Measurements from ENCODE around the gene STK32C. TPM values are rescaled to one million over a fixed set of nuclear protein-coding genes. Genes with fewer than 3 reads are reported as not detected.

Gene STK32C
- total RNA-seq, 2 donors from 2014 or later: 8.4 to 9.9 TPM

DNA sequence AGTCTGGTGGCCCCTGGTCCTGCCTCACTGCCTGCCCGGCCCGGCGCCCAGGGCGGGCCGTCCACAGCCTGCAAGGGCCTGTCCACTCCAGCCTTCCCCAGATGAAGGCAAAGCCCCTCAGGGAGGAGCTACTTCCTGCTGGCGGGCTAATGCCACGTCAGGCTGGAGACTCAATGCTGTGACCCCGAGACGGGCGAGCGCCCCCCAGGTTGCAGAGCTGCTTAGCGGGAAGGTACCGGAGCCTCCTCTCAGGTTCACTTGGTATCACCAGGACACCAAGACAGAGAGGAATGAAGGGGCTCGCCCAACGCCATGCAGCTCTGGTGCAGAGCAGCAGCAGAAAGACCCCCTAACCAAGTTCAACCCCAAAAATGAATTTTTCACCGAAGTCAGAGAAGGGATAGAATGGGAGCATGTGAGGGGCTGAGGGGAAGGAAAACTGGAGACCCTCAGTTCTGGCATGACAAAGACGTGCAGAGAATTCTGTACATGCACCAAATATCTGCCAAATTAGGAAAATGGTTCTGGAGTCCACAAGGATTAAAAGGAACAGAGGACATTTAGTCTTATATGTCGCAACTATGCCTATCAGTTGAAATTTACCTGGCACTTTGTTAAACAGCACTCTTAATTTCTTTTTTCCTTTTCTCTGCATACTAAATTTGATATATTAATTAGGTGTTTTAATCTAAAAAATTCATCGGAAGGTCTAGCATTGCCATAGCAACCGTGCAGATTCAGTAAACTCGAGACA is 2.8 kb downstream of the STK32C start:
- WGBS, 2 experiments (ENCODE audit: insufficient coverage in 1 of 2, insufficient read length in 1 of 2): 90 to 93% methylated on average over 19 to 21 of the region's 21 CpGs
- peaks cover 17% of the 10 kb centered on the region for H3K9me3 Mint-ChIP-seq
- H3K4me3 Mint-ChIP-seq: no peak overlapping the region

DNA sequence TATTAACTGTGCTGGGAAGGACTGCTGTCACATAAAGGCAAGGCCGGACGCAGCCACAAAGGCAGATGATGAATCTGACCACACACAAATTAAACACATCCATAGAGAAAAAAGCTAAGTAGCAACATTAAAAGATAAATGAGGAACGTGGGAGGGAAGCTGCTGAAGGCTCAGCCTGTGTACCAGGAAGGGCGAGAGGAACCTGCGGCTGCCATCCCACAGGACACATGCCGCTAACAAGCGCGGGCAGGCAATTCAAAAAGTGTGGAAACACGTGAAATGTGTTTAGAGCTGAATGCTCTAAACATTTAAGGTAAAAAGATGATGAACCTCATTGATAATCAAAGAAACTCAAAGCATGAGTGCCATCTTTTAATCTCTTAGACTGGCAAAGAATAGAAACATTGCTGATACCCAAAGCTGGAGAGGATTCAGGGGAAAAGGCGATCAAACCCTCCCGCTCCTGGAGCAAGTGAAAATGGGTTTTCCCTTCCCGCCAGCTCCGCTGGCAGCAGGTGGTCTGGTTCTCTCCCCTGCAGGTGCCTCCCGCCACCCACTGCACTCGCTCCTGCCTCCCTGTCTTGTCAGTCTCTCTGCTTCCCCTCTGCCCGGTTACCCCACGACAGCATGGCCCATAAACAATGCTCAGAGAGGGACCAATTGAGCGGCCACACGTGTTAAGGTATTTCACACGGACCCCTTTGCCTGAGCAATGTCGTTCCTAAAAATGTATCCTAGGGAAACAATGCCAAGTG is 4.2 kb downstream of the STK32C start:
- H3K36me3 Mint-ChIP-seq (ENCODE audit: low read depth): peaks cover 8% of the 10 kb centered on the region
- no peak overlapping the region for H3K4me3 Mint-ChIP-seq
- H3K9me3 Mint-ChIP-seq: peaks cover 17% of the 10 kb centered on the region
- TF ChIP-seq, protein P1, sequence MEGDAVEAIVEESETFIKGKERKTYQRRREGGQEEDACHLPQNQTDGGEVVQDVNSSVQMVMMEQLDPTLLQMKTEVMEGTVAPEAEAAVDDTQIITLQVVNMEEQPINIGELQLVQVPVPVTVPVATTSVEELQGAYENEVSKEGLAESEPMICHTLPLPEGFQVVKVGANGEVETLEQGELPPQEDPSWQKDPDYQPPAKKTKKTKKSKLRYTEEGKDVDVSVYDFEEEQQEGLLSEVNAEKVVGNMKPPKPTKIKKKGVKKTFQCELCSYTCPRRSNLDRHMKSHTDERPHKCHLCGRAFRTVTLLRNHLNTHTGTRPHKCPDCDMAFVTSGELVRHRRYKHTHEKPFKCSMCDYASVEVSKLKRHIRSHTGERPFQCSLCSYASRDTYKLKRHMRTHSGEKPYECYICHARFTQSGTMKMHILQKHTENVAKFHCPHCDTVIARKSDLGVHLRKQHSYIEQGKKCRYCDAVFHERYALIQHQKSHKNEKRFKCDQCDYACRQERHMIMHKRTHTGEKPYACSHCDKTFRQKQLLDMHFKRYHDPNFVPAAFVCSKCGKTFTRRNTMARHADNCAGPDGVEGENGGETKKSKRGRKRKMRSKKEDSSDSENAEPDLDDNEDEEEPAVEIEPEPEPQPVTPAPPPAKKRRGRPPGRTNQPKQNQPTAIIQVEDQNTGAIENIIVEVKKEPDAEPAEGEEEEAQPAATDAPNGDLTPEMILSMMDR (conservative IDR thresholded peaks at IDR 0.05): no peak
- no peak overlapping the region for H3K4me3 ChIP-seq (ENCODE audit: low read length)
- peaks cover 40% of the 10 kb centered on the region for H3K27me3 Mint-ChIP-seq (ENCODE audit: insufficient read depth)
- 80 to 81% methylated on average over 13 to 19 of the region's 21 CpGs for WGBS, 2 experiments (ENCODE audit: insufficient coverage in 1 of 2, insufficient read length in 1 of 2)
- H3K36me3 ChIP-seq (ENCODE audit: control insufficient read depth, insufficient read depth, low read length): no peaks in the 10 kb centered on the region
- DNase-seq: no peak
- H3K4me1 Mint-ChIP-seq: peaks cover 1% of the 10 kb centered on the region
- no peaks in the 10 kb centered on the region for H3K4me1 ChIP-seq (ENCODE audit: control insufficient read depth, insufficient read depth, low read length)
- no peak overlapping the region for H3K27ac Mint-ChIP-seq
- peaks cover 27% of the 10 kb centered on the region for H3K27me3 ChIP-seq (ENCODE audit: control insufficient read depth, insufficient read depth, low read length, poor library complexity, severe bottlenecking)
- peaks cover 14% of the 10 kb centered on the region for H3K9me3 ChIP-seq (ENCODE audit: control insufficient read depth, low read length)
- no peak overlapping the region for H3K9ac ChIP-seq (ENCODE audit: extremely low read depth, low read length, poor library complexity, severe bottlenecking)
- H3K27ac ChIP-seq (ENCODE audit: low read depth, low read length): no peak overlapping the region

More for the DNA sequence above, 2.8 kb downstream of the STK32C start:
- DNase-seq: no peak
- H3K36me3 Mint-ChIP-seq (ENCODE audit: low read depth): peaks cover 8% of the 10 kb centered on the region
- TF ChIP-seq, protein P1 (conservative IDR thresholded peaks at IDR 0.05): no peak
- Histone ChIP-seq H3K36me3 (ENCODE audit: control insufficient read depth, insufficient read depth, low read length) (no peaks in the 10 kb centered on the region), H3K4me1 (ENCODE audit: control insufficient read depth, insufficient read depth, low read length) (no peaks in the 10 kb centered on the region), H3K27me3 (ENCODE audit: control insufficient read depth, insufficient read depth, low read length, poor library complexity, severe bottlenecking) (peaks cover 41% of the 10 kb centered on the region), H3K9ac (ENCODE audit: extremely low read depth, low read length, poor library complexity, severe bottlenecking) (no peak overlapping the region), H3K4me3 (ENCODE audit: low read length) (no peak overlapping the region), H3K27ac (ENCODE audit: low read depth, low read length) (no peak overlapping the region), H3K9me3 (ENCODE audit: control insufficient read depth, low read length) (peaks cover 14% of the 10 kb centered on the region)
- H3K4me1 Mint-ChIP-seq: peaks cover 1% of the 10 kb centered on the region
- no peak overlapping the region for H3K27ac Mint-ChIP-seq
- H3K27me3 Mint-ChIP-seq (ENCODE audit: insufficient read depth): peaks cover 53% of the 10 kb centered on the region

DNA sequence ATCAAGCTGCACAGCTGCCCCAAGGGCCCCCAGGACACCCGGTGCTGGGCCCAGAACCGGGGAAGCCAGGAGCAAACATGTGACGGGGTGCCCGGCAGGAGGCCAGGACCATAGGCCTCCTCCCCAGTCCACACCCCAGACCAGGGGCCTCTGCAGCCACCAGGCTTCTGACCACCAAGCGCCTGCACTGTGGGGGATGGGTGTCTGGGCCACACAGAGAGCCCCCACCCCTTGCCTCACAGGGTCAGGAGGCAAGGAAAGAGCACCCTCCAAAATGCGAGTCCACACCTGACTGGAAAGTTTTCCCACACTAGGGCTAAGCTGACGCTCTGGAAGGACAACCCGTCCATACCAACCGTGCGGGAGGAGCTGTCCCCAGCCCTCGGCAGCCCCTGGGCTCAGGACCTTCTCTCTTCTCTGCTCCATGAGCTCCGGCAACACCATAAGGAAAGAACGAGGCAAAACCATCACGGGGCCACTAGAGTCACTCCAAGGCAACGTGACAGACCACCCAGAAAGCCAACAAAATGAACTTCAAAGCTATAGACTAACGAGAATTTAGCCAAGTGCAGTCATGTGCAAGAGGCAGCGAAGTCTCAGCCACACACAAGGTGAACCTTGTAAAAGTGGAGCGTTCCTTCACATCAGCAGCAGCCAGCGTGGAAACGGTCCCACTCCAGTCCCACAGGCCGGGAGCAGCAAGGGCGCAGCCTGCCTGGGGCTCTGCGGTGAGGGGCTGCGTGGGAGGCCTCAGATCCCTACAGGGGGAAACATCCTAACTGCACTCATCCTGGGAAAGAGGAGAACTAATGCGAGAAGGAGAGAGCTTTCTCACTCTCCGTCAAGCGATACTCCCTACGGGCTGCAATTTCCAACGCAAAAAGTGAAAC is 5.1 kb downstream of the STK32C start:
- H3K9me3 ChIP-seq (ENCODE audit: control insufficient read depth, low read length): peaks cover 14% of the 10 kb centered on the region
- peak; percentile 39 for DNase-seq
- H3K9ac ChIP-seq (ENCODE audit: extremely low read depth, low read length, poor library complexity, severe bottlenecking): no peak overlapping the region
- peaks cover 23% of the 10 kb centered on the region for H3K27me3 ChIP-seq (ENCODE audit: control insufficient read depth, insufficient read depth, low read length, poor library complexity, severe bottlenecking)
- peaks cover 1% of the 10 kb centered on the region for H3K4me1 Mint-ChIP-seq
- no peak overlapping the region for H3K27ac ChIP-seq (ENCODE audit: low read depth, low read length)
- peaks cover 8% of the 10 kb centered on the region for H3K36me3 Mint-ChIP-seq (ENCODE audit: low read depth)
- peaks cover 38% of the 10 kb centered on the region for H3K27me3 Mint-ChIP-seq (ENCODE audit: insufficient read depth)
- WGBS, 2 experiments (ENCODE audit: insufficient coverage in 1 of 2, insufficient read length in 1 of 2): 82 to 85% methylated on average over 18 to 29 of the region's 29 CpGs
- peaks cover 17% of the 10 kb centered on the region for H3K9me3 Mint-ChIP-seq
- H3K36me3 ChIP-seq (ENCODE audit: control insufficient read depth, insufficient read depth, low read length): no peaks in the 10 kb centered on the region
- no peak overlapping the region for H3K4me3 Mint-ChIP-seq
- no peak overlapping the region for H3K4me3 ChIP-seq (ENCODE audit: low read length)
- no peaks in the 10 kb centered on the region for H3K4me1 ChIP-seq (ENCODE audit: control insufficient read depth, insufficient read depth, low read length)
- no peak overlapping the region for H3K27ac Mint-ChIP-seq
- TF ChIP-seq, protein P1 (conservative IDR thresholded peaks at IDR 0.05): no peak

All from endodermal cell (in vitro differentiated cells).